Mucosa of rectum (tissue), 2 donors: ENCODE results near the gene RIT1.

Experiments used
- H3K27ac ChIP-seq, 2 donors: one replicate each; pipeline ENCODE4 v1.7.0; 2013; ENCODE audit warnings: inconsistent platforms in 2 of 2, low read depth in 2 of 2, low read length in 2 of 2
- H3K27me3 ChIP-seq, 2 donors: one replicate each; pipeline ENCODE4 v1.7.0; 2013; ENCODE audit warnings: low read length in 2 of 2; ENCODE audit not compliant: control insufficient read depth in 2 of 2, insufficient read depth in 2 of 2
- H3K36me3 ChIP-seq, 2 donors: one replicate each; pipeline ENCODE4 v1.7.0; 2013; ENCODE audit warnings: low read length in 2 of 2; ENCODE audit not compliant: control insufficient read depth in 2 of 2, insufficient read depth in 2 of 2
- H3K4me1 ChIP-seq, 2 donors: one replicate each; pipeline ENCODE4 v1.7.0; 2013; ENCODE audit warnings: low read length in 2 of 2, mild to moderate bottlenecking in 1 of 2; ENCODE audit not compliant: control insufficient read depth in 2 of 2, insufficient read depth in 2 of 2
- H3K4me3 ChIP-seq, 2 donors: one replicate each; pipeline ENCODE4 v1.7.0; 2013; ENCODE audit warnings: low read length in 2 of 2
- H3K9ac ChIP-seq, 2 donors: one replicate each; pipeline ENCODE4 v1.7.0; 2013; ENCODE audit warnings: low read length in 2 of 2, low read depth in 1 of 2, mild to moderate bottlenecking in 1 of 2
- H3K9me3 ChIP-seq, 2 donors: one replicate each; pipeline ENCODE4 v1.7.0; 2013; ENCODE audit warnings: low read length in 2 of 2; ENCODE audit not compliant: control insufficient read depth in 2 of 2
- donor health status: healthy.
- donor health status: Normal muscosa, but diverticular disease.

RIT1 gene

DNA sequence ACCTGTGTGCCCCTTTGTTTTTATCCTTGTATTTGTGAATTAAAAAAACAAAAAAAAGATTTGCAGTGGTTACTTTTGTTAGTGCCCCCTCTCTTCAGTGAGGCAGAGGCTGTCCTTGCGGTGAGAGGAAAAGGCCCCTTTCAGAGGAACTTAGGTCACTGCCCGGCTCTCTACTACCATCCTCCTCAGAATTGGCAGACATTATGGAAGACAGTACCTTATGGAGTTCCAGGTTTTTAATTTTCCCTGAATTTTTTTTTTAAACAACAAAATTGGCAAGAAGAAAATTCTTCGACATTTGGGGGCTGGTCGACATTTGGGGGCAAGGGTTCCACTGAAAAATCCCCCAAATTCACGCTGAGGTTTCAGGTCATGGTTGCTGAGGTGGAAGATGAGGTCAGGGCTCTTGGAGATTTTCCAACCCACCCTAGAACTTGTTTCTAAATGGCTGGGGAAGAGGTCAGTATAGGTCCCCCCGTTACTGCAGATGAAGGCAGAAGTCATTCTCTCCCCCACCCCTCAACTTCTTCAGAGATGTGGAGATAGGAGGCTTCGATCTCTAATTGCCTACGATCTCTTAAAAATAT, 35.6 kb upstream of the RIT1 start:
- H3K4me1 ChIP-seq: peaks cover 37 to 42% of the 10 kb centered on the region in 2 donors
- H3K27me3 ChIP-seq: no peaks in the 10 kb centered on the region
- H3K9me3 ChIP-seq: no peaks in the 10 kb centered on the region
- peaks cover 28 to 37% of the 10 kb centered on the region in 2 donors for H3K36me3 ChIP-seq
- peak overlapping the region; percentile 41 to 97 for H3K27ac ChIP-seq
- no peak overlapping the region for H3K9ac ChIP-seq
- H3K4me3 ChIP-seq: no peak overlapping the region

DNA sequence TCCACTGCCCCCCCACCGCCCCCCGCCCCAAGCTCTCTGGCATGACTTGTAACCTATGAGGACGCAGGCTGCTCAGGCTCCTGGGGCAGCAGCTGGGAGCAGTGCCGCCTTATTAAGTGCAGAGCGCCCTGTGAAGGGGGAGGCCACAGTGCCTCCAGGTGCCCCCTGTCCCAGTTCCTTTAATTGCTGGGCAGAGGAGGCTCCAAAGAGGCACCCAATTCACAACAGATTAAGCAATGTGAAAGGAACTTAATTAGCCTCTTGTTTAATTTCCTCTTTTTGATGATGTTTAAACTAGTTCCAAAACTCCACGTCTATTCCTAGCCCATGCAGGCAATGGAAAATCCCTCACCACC, 33.3 kb upstream of the RIT1 start:
- Histone ChIP-seq H3K27ac (peak overlapping the region; percentile 24 to 97), H3K4me3 (no peak overlapping the region), H3K9me3 (no peaks in the 10 kb centered on the region), H3K9ac (no peak overlapping the region), H3K4me1 (peaks cover 57 to 63% of the 10 kb centered on the region in 2 donors), H3K36me3 (peaks cover 10 to 17% of the 10 kb centered on the region in 2 donors), H3K27me3 (no peaks in the 10 kb centered on the region)

DNA sequence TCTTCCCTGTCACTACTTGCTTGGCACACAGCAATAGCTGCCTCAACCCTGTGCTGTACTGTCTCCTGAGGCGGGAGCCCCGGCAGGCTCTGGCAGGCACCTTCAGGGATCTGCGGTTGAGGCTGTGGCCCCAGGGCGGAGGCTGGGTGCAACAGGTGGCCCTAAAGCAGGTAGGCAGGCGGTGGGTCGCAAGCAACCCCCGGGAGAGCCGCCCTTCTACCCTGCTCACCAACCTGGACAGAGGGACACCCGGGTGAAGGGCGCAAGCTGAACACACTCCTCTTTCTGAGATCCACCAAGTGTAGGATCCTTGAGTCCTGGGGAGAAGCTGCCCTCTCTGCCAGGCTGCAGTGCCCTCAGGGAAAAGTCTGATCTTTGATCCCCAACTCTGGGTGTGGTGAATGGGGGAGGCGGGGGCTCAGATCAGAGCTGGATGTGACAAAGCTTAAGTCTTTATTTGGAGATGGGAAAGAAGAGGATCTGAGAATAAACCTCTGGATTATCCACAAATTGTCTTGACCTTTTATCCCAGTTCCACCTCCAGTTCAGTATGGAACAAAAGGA, 31.5 kb upstream of the RIT1 start:
- peaks cover 57 to 63% of the 10 kb centered on the region in 2 donors for H3K4me1 ChIP-seq
- H3K9ac ChIP-seq: peak overlapping the region; percentile 63 to 87

DNA sequence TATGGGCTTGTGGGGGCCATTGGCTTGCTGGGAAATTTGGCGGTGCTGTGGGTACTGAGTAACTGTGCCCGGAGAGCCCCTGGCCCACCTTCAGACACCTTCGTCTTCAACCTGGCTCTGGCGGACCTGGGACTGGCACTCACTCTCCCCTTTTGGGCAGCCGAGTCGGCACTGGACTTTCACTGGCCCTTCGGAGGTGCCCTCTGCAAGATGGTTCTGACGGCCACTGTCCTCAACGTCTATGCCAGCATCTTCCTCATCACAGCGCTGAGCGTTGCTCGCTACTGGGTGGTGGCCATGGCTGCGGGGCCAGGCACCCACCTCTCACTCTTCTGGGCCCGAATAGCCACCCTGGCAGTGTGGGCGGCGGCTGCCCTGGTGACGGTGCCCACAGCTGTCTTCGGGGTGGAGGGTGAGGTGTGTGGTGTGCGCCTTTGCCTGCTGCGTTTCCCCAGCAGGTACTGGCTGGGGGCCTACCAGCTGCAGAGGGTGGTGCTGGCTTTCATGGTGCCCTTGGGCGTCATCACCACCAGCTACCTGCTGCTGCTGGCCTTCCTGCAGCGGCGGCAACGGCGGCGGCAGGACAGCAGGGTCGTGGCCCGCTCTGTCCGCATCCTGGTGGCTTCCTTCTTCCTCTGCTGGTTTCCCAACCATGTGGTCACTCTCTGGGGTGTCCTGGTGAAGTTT, 30.8 kb upstream of the RIT1 start:
- peak overlapping the region; percentile 62 to 72 for H3K4me3 ChIP-seq
- peaks cover 0 to 4% of the 10 kb centered on the region in 2 donors for H3K36me3 ChIP-seq
- no peaks in the 10 kb centered on the region for H3K27me3 ChIP-seq
- peak overlapping the region; percentile 70 to 87 for H3K9ac ChIP-seq
- no peaks in the 10 kb centered on the region for H3K9me3 ChIP-seq
- H3K27ac ChIP-seq: peak overlapping the region; percentile 96 to 97
- peaks cover 57 to 63% of the 10 kb centered on the region in 2 donors for H3K4me1 ChIP-seq

More for the DNA sequence above, 31.5 kb upstream of the RIT1 start:
- peak overlapping the region; percentile 96 to 97 for H3K27ac ChIP-seq
- H3K27me3 ChIP-seq: no peaks in the 10 kb centered on the region
- H3K9me3 ChIP-seq: no peaks in the 10 kb centered on the region
- peak overlapping the region; percentile 62 to 72 for H3K4me3 ChIP-seq
- peaks cover 6 to 11% of the 10 kb centered on the region in 2 donors for H3K36me3 ChIP-seq

DNA sequence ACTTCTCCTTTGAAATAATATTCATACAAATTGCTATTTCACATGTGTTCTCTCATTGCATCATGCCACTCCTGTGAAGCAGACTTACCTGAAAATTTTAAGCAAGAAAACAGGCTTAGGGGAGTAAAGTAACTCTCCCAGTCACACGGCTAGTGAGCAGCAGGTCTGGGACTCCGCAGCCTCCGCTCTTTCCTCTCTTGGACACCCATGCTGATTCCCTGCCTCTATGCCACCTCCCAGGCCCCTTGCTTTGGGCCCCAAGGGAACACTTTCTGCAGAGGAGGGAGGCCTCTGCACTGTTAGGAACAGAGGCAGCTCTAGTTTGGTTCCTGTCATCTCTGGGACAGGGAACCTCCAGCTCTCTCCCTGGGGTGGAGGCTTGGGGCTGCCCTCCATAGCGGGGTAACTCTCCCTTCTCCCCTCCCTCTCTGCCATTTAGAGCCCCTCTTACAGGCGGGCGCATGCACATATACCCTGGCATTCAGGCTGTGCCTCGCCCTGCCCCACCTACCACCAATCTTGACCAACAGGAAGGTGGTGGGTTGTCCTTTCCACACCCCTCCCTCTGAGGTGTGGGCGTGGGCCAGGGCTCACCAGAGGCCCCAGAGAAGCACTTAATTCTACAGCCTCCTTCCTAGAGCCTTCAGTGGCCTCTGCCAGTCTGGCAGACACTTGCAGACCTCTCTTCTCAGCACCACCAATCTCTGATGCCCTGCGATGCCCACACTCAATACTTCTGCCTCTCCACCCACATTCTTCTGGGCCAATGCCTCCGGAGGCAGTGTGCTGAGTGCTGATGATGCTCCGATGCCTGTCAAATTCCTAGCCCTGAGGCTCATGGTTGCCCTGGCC, 30.1 kb upstream of the RIT1 start, which contains the start of gene RXFP4:
Gene RXFP4 (plus strand): TSS at position 646 of the 852 bp plus-strand sequence. CDS start 72 bp downstream, at position 718.
- H3K36me3 ChIP-seq: no peaks in the 10 kb centered on the region
- H3K4me3 ChIP-seq: peak within 1 kb of the TSS; percentile 62 to 72
- H3K9me3 ChIP-seq: no peaks in the 10 kb centered on the region
- peak within 1 kb of the TSS; percentile 96 to 97 for H3K27ac ChIP-seq
- peaks cover 57 to 60% of the 10 kb centered on the region in 2 donors for H3K4me1 ChIP-seq
- peak within 1 kb of the TSS; percentile 83 to 87 for H3K9ac ChIP-seq
- H3K27me3 ChIP-seq: no peaks in the 10 kb centered on the region

DNA sequence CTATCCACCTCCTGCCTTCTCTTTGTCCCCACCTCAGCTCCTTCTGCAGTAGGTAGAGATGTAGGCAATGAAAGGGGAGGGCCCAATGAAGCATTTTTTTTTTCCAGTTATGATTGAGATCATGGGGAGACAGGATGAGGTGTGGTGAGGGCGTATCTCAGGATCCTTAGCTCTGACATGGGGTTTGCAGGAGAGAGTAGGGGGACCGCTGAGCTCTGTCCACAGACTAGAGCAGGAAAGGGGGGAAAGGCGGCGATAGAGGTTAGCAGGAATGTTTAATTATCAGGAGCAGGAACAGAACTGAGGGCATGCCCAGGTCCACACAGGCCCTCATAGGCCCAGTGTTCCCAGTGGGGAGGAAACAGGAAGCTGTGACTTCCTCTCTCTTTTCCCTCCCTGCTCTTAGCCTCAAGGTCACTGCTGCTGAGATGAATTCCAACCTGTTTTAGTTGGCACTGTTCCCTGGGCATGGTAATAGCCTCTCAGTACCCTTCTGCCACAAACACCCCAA, 29.4 kb upstream of the RIT1 start:
- Histone ChIP-seq H3K9ac (peak overlapping the region; percentile 83 to 87), H3K36me3 (no peaks in the 10 kb centered on the region), H3K4me3 (peak overlapping the region; percentile 62 to 72), H3K27ac (peak overlapping the region; percentile 96 to 97), H3K9me3 (no peaks in the 10 kb centered on the region), H3K27me3 (no peaks in the 10 kb centered on the region), H3K4me1 (peaks cover 52 to 55% of the 10 kb centered on the region in 2 donors)

DNA sequence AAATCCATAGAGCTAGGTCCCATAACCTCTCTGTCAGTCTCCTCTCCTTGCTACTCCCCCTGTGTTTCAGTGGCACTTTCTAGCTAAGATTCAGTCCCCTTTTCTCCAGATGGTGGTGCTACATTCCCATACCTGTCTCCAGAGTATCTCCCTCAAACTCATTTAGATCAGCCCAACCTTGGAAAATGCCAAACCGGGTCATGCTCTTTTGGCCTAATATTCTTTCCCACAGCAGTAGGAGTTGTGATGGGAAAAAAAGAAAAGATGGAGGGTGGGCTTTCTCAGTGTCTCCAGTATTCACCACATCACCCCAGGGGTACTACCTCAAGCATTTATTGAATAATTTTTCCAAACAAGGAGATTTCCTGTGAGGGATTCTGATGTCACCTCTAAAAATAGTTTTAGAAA, 27.1 kb upstream of the RIT1 start:
- H3K9ac ChIP-seq: no peak overlapping the region
- H3K36me3 ChIP-seq: no peaks in the 10 kb centered on the region

DNA sequence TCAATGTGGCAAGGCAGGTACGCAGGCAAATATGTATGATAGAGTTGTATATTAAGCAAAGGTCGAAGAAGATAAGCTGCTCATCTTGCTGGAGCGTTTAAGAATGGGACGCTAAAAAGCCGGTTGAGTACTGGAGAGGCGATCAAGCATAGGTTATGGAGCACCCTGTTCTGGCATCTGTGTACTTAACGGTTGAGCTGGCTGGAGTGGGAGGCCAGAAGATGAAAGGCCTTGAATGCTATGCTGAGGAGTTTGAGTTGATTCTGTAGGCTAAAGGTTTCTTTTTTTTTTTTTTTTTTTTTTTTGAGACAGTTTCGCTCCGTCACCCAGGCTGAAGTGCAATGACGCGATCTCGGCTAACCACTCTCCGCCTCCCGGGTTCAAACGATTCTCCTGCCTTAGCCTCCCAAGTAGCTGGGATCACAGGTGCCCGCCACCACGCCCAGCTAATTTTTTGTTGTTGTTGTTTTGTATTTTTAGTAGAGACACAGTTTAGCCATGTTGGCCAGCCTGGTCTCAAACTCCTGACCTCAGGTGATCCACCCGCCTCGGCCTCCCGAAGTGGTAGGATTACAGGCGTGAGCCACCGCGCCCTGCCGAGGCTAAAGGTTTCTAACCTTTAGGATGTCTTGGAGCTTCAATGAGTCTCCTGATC, 23.9 kb upstream of the RIT1 start:
- peaks cover 4 to 10% of the 10 kb centered on the region in 2 donors for H3K36me3 ChIP-seq
- no peaks in the 10 kb centered on the region for H3K27me3 ChIP-seq
- H3K9me3 ChIP-seq: no peaks in the 10 kb centered on the region
- peak overlapping the region; percentile 90 to 95 for H3K27ac ChIP-seq
- peak overlapping the region; percentile 75 to 98 for H3K9ac ChIP-seq
- peaks cover 35 to 41% of the 10 kb centered on the region in 2 donors for H3K4me1 ChIP-seq
- H3K4me3 ChIP-seq: peak overlapping the region; percentile 81 to 98

More for the DNA sequence above, 27.1 kb upstream of the RIT1 start:
- no peaks in the 10 kb centered on the region for H3K27me3 ChIP-seq
- peak overlapping the region in 1 of 2 donors; percentile 21 for H3K27ac ChIP-seq
- no peak overlapping the region for H3K4me3 ChIP-seq
- peaks cover 40 to 46% of the 10 kb centered on the region in 2 donors for H3K4me1 ChIP-seq
- H3K9me3 ChIP-seq: no peaks in the 10 kb centered on the region
